Measurements from ENCODE around the gene RAG1.
"Not testable (repeated sequence)": the region's sequence is repeated elsewhere in the genome, so short reads cannot be mapped to it uniquely, and the experiment has no call there.

The RAG1 gene

DNA sequence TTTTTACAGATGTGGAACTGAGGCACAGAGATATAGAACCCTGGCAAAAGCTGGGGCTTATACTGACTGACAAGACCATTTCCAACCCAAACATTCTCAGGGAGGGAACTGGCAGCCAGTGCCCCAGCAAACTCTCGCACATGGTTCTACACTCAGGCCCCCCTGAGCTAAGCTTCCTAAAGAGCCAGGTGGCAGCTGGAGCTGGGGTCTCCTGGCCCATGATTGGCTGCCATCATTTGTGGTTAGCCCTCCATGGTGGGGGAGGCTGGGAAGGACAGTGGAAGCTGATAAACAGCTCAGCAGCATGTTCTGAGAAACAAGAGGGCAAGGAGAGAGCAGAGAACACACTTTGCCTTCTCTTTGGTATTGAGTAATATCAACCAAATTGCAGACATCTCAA, at the start of gene RAG1:
RAG1 (plus strand) TSS at position 314 of the 400 bp plus-strand sequence. CDS start 5,298 bp downstream, outside the sequence.
- DNase-seq, result no peak

DNA sequence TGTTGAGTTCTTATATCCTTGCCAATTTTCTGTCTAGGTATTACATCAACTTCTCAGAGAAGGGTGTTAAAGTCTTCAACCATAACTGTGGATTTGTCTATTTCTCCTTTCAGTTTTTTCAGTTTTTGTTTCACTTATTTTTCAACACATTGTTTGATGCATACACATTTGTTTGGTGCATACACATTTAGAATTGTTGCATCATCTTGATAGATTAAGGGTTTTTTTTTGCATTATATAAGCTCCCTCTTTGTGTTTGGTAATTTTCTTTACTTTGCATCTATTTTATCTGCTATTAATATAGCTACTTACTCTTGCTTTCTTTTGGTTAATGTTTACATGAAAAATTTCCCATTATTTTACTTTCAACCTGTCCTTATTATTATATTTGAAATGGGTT, 37.0 kb upstream of the RAG1 start:
- DNase-seq, result no peak

DNA sequence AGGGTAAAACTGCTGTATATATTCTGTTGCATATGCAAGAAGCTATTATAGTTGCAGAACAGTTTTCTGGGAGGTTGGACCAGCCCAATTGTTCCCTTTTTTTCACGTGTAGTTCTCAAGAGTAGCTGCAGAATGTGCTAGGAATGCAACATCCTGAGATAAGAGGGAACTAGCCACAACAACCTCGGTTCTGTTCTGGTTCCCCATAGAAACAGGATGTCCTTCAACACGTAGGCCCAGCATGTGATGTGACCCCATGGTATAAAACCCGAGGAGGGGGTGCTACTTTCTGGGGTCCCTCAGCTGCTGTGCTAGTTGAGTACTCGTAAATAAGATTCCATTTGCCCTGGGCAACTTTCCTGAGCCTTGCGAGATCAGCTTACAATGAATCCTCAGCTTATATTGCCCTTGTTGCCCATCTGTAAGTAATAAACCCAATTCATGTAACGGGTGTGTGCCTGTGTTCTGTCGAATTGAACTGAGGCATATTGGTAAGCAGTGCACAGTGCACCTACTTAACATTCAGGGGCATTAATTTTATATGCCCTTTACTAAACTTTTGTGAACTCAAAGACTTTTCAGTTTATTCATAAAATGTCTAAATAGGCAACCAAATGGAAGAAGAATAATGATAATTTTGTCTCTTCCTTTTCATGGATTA, 34.7 kb upstream of the RAG1 start:
- DNase-seq, result no peak

DNA sequence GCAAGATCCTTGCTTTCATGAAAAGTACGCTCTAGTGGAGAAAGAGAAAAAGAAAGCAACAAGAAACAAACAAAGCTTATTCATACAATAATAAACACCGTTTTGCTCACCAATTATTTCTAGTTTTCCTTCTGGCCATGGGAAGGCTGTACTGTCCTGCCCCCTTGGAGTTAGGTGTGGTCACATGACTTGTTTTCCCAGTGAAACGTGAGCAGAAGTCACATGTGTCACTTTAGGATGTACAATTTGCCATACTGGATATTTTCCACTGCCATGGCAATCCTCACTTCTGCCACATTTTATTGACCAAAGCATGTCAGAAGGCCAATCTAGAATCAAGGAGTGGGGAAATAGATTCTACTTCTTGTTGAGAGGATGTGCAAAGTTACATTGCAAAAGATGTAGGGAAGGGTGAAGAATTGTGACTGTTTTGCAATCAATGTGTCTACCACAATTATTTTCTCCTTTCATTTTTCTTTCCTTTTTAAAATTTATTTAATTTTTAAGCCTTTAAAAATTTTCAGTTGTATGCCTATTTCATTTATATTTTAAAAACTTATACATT, 33.4 kb upstream of the RAG1 start:
- no peak for DNase-seq

DNA sequence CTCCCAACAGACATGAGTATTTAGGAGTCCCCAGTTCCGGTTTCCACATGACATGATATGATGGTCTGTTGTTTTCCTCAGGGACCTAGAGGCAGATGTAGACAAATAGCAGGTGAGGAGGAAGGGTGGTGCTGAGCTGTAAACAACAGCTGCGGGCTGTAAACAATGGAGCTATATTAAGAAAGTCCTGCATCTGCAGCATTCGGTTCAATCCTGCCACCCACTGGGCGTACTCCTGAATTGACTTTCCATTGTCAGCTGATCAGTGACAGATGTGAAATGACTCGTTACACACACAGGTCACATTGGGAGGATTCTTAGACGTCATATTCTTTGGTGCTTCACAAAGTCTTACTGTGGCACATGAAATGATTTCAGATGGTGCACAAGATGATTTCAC, 26.8 kb upstream of the RAG1 start:
- peak; percentile 20 for DNase-seq

DNA sequence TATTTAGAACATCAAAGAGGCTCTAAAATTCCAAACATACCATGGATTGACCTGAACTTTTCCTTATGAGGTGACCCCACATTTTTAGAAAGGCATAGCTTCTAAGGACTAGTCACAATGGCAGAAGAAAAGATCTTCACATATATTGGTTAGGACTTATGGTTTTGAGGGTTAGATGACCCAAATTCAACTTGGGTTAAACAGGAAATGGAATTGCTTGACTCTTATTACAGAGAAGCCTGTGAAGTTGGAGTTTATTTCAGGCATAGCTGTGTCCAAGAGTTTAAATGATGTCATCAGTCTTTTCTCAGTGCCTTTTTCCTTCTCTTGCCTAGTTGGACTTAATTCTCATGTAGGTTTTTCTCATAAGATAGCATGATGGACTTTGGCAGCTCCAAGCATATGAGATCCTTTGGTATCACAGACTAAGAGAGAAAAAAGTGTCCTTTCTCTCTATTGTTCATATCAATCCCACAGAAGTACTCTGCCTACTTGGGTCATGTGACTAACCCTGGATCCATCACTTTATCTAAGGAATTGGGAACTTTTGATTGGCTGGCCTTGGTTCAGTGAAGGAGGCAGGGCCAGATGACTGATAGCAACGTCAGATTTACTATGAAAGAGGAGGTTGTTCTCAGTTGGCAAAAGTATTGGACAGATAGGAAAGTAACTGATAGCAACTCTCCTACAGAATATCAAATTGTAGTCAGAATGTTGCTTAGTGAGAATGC, 17.3 kb upstream of the RAG1 start:
- DNase-seq, result no peak

DNA sequence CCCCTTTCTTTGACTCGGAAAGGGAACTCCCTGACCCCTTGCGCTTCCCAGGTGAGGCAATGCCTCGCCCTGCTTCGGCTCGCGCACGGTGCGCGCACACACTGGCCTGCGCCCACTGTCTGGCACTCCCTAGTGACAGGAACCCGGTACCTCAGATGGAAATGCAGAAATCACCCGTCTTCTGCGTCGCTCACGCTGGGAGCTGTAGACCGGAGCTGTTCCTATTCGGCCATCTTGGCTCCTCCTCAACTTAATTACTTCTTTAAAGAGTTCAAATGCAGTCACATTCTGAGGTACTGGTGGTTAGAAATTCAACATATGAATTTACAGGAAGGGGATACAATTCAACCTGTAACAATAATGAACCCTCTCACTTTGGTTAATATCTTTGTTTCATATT, 10.4 kb upstream of the RAG1 start:
- DNase-seq, result not testable (repeated sequence)

DNA sequence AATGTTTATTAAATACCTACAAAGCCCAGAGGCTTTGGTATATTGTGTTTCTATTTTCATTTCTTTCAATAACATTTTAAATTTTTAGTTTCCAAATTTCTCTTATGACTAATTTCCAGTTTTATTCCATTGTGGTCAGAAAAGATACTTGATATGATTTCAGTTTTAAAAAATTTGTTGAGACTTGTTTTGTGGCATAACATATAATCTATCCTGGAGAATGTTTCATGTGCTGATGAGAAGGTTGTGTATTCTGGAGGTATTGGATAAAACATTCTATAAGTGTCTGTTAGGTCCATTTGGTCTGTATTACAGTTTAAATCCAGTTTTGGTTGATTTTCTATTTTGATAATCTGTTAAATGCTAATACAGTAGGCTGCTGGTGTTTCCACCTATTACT, 9.8 kb upstream of the RAG1 start:
- no peak for DNase-seq

DNA sequence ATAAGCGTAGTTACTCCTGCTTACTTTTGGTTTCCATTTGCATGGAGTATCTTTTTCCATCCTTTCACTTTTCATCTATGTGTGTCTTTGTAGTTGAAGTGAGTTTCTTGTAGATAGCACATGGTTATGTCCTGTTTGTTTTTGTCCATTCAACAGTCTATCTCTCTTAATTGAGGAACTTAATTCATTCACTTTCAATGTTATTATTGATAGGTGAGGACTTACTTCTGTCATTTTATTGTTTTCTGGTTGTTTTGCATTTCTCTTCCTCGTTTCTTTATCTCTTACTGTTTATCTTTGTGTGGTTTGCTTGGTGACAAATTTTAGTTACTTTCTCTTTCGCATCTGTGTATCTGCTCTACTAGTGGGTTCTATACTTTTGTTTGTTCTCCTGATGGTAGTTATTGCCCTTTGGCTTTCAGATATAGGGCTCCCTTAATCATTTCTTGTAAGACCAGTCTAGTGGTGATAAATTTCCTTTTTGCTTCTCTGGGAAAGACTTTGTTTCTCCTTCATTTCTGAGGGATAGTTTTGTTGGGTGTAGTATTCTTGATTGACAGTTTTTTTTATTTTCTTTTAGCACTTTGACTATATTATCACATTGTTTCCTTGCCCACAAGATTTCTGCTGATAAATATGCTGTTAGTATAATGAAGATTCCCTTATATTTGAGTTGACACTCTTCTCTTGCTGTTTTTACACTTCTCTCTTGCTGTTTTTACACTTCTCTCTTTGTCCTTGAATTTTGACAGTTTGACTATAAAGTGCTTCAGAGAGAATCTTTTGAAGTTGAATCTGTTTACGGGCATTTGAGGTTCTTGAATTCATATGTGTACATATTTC, 9.0 kb upstream of the RAG1 start:
- no peak for DNase-seq

DNA sequence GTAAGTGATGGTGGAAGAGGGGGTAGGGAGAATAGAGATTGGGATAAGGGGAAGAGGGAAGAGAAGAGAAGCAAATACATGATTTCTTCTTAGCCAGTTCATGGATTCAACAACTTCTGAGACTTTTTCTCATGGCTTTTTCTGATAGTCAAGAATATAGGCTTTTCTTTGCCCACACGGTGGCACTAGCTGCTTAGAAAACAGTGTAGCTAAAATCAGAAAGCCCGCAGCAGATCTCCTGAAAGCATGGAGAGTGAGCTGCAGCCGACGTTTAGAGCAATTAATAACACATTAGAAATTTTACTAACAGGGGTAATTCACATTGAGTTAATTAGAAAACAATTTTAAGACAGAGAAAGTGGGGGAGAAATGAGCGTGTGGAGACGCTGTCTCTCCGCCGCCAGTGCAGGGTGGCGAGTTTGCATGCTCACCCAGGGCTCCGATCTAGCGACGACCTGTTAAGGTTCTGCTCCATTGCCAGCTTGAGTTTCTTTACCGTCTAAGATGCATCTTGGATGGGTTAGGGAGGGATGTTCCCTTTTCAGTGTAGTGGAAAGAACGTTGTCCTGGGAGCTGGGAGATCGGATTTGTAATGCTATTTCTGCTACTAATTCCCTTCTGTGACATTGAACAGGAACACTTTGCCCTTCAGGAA, 3.3 kb upstream of the RAG1 start:
- DNase-seq, result peak; percentile 45

DNA sequence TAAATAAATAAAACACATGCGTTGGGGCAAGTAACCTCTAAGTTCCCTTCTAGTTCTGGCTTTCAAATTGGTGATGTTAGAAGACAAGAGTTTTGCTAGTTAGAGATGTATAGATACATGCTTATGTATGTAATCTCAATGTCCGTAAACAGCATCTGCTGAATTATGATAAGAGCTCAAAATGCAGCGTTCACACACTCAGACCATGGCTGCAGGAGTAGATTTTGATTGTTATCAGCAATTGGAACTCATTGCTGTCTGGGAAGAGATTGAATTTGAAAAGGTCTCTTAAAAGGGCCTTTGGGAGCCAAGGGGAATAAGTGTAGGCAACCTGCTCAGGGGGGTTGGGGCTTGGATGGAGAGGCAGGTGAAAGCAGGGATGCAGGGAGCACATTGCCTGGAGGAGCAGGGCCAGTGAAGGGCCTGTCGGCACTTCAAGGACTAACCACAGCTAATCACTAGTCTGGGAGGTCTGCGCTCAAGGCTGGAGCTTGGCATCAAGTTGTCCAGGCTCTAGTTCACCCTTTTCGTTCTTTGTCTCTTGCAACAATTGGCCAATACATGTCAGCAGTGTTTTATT, 2.7 kb upstream of the RAG1 start:
- DNase-seq, result no peak

DNA sequence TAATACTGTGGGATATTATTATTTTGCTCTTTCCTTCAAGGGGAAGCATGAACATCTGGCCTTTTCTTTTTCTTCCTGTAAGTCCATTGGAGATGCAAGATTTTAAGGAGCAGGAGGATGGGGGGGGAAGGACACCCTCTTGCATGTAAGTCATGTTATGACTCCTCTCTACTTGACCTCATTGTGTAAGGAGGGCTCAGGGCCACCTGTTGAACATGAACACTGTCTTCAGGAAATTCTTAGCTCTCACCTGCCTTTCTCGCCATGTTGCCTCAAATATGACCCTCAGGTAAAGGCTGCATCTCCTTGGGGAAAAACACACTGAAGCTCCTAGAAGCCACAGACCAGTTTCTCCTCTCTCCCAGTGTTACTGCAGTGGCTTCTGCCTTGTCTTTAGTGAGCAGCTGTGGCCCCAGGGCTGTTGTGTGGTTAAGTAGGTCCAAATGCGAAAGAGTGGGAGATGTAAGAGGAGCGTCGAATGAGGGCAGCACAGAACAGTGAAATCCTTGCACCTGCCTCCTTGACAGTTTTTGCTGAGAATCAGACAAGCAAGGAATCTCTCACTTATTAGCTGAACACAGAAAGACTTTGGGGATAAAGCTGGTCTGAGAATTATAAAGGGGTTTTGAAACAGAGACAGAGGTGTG, 1.3 kb upstream of the RAG1 start:
- no peak for DNase-seq

DNA sequence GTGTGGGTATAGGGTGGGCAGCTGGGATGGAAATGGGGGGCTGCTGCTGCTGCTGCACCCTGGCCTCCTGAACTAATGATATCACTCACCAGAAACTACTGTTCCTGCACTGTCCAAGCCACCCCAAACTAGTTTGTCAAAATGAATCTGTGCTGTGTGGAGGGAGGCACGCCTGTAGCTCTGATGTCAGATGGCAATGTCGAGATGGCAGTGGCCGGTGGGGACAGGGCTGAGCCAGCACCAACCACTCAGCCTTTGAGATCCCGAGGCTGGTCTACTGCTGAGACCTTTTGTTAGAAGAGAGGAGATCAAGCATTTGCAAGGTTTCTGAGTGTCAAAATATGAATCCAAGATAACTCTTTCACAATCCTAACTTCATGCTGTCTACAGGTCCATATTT, 1.3 kb downstream of the RAG1 start:
- DNase-seq, result no peak

DNA sequence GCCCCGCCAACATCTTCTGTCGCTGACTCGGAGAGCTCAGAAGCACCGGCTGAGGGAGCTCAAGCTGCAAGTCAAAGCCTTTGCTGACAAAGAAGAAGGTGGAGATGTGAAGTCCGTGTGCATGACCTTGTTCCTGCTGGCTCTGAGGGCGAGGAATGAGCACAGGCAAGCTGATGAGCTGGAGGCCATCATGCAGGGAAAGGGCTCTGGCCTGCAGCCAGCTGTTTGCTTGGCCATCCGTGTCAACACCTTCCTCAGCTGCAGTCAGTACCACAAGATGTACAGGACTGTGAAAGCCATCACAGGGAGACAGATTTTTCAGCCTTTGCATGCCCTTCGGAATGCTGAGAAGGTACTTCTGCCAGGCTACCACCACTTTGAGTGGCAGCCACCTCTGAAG, 6.7 kb downstream of the RAG1 start:
- DNase-seq, result no peak

DNA sequence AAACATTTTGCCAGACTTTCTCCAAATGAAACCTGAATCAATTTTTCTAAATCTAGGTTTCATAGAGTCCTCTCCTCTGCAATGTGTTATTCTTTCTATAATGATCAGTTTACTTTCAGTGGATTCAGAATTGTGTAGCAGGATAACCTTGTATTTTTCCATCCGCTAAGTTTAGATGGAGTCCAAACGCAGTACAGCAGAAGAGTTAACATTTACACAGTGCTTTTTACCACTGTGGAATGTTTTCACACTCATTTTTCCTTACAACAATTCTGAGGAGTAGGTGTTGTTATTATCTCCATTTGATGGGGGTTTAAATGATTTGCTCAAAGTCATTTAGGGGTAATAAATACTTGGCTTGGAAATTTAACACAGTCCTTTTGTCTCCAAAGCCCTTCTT, 9.6 kb downstream of the RAG1 start:
- DNase-seq, result no peak

DNA sequence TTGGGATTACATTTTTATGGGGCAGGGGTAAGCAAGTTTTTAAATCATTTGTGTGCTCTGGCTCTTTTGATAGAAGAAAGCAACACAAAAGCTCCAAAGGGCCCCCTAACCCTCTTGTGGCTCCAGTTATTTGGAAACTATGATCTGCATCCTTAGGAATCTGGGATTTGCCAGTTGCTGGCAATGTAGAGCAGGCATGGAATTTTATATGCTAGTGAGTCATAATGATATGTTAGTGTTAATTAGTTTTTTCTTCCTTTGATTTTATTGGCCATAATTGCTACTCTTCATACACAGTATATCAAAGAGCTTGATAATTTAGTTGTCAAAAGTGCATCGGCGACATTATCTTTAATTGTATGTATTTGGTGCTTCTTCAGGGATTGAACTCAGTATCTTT, 10.1 kb downstream of the RAG1 start:
- no peak for DNase-seq

DNA sequence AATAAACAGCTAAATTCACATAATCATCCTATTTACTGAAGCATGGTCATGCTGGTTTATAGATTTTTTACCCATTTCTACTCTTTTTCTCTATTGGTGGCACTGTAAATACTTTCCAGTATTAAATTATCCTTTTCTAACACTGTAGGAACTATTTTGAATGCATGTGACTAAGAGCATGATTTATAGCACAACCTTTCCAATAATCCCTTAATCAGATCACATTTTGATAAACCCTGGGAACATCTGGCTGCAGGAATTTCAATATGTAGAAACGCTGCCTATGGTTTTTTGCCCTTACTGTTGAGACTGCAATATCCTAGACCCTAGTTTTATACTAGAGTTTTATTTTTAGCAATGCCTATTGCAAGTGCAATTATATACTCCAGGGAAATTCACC, 10.7 kb downstream of the RAG1 start:
- DNase-seq, result no peak

DNA sequence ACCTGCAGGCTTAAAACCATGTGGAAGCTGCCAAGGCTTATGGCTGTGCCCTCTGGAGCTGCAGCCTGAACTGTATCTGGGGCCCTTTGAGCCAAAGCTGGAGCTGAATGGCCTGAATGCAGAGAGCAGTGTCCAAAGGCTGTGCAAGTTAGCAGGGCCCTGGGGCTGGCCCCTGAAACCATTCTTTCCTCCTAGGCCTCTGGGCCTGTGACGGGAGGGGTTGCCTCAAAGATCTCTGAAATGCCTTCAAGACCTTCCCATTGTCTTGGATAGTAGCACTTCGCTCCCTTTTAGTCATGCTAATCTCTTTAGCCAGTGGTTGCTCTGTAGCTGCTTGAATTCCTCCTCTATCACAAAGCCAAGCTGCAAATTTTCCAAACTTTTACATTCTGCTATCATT, 13.7 kb downstream of the RAG1 start:
- no peak for DNase-seq

DNA sequence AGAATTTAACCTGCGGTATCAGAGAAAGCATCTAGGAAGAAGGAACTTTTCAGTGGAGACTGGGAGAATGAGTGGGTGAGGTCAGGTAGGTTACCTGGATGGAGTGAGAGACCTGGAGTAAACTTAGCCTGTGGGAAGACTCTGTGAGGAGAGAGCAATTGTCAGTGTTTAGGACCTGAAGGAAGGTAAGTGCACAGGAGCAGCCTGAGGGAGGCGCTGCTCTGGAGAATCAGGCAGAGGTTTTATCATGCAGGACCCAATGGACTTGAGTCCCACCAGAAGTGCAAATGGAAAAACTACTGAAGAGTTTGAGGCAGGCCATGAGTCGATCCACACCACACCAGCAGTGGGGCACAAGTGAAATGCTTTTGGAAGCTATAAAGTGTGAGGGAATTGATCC, 15.9 kb downstream of the RAG1 start:
- no peak for DNase-seq

DNA sequence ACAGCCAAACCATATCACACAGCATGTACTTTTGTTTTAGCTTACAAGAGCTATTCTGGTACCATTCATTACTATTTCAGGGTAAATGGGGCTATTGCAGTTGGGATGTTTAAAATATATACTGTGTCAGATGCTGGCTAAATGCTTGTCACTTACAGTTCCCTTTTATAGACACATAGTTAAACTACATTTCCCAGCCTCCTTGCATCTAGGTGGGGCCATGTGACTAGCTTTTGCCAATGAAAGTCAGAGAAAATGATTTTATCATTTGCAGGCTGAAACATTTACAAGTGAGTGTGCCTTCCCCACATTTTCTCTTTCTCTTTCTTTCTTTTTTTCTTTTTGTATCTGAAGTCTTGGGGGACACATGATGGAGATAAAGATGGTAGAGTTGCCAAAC, 18.7 kb downstream of the RAG1 start:
- no peak for DNase-seq

DNA sequence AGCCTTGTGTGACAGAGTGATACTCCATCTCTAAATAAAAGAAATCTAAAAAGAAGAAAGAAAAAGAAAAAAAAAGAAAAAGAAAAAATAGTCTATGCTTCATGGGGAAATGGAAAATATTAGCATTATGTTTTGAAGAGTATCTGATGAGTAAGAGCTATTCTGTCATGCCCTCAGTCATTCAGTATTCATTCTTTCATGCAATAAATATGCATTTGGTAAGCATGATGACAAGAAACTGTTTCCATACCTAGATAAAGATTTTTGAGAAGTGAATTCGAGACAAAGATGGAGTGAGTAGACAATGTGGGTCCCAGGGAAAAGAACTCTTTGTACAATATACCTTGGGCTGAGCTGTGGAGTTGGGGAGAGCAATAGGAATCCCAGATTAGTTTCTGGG, 20.3 kb downstream of the RAG1 start:
- no peak for DNase-seq

DNA sequence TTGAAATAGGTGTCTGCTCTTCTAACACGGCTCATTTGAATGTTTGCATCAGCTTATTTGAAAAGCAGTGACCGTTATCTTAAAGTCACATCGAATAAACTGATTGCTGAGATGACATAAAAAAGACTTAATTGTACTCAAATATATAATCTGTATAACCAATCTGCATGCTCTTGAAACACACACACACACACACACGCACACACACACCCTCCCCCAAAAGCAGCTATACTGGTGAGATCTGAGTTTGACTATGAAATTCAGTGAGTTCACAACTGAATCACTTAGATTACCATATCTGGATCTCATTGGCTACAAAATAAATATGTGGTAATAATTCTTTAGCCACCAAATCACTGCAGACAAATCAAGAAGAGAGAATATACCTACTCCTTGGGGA, 22.7 kb downstream of the RAG1 start:
- DNase-seq, result no peak

Data from NCI-H1694 treated with DMSO at 0.1 percent for 48 hours (cell line).